ENCODE data around the gene CASR.

DNA sequence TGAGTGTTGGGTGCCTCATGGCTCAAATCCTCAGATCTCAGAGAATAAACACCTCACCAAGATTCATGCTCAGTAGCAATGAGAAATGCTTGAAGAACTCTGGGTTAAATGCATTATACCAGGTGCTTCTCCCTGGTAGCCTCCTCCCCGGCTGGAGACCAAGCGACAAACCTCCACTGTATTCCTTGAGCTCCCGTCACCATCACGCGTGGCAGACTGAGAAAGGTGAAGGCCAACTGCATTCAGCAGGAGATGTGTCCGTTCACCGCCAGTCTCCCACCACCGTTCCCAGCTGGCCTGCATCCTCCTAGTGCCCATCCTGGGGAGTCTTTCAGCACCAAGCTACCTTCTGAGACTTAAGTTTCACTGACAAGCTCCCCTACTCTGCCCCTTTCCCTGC, 149.1 kb downstream of the CASR start:
- TF ChIP-seq CTCF (IDR thresholded peaks at IDR 0.05; ENCODE audit: insufficient read depth, low read length, poor library complexity, severe bottlenecking) (no peak), EZH2phosphoT487 (conservative IDR thresholded peaks at IDR 0.05; ENCODE audit: low read length) (no peak)

Data from SU-DHL-6 (cell line).